Central memory CD8-positive, alpha-beta T cell (primary cell): ENCODE data around the gene FAM241B.

ENCODE experiments used
- ATAC-seq: fragments of 150-1000 bp; cut with Tn5 transposase; replicated peaks from 2 replicates; pipeline ENCODE4 v1.10.0; 2022; ENCODE audit warnings: mild to moderate bottlenecking, moderate FRiP score, moderate number of reproducible peaks; ENCODE audit not compliant: poor library complexity, severe bottlenecking; ENCODE audit errors: extremely low read depth
- DNase-seq, 2 donors: peaks; one replicate each; pipeline ENCODE4 v3.0.0; 2021; ENCODE audit warnings: low spot score in 2 of 2
- H3K27ac Mint-ChIP-seq: one replicate; pipeline ENCODE4 v1.8.0; 2022; ENCODE audit warnings: low read depth, mild to moderate bottlenecking, moderate library complexity, mixed read lengths
- H3K27me3 Mint-ChIP-seq: one replicate; pipeline ENCODE4 v1.8.0; 2022; ENCODE audit warnings: mixed read lengths
- H3K36me3 Mint-ChIP-seq: one replicate; pipeline ENCODE4 v1.8.0; 2022; ENCODE audit warnings: mild to moderate bottlenecking, moderate library complexity, mixed read lengths; ENCODE audit not compliant: insufficient read depth
- H3K4me1 Mint-ChIP-seq: one replicate; pipeline ENCODE4 v1.8.0; 2022; ENCODE audit warnings: mixed read lengths
- H3K4me3 Mint-ChIP-seq: one replicate; pipeline ENCODE4 v1.8.0; 2022; ENCODE audit warnings: mild to moderate bottlenecking, moderate library complexity, mixed read lengths
- H3K9me3 Mint-ChIP-seq: one replicate; pipeline ENCODE4 v1.8.0; 2022; ENCODE audit warnings: mixed read lengths

The FAM241B gene

DNA sequence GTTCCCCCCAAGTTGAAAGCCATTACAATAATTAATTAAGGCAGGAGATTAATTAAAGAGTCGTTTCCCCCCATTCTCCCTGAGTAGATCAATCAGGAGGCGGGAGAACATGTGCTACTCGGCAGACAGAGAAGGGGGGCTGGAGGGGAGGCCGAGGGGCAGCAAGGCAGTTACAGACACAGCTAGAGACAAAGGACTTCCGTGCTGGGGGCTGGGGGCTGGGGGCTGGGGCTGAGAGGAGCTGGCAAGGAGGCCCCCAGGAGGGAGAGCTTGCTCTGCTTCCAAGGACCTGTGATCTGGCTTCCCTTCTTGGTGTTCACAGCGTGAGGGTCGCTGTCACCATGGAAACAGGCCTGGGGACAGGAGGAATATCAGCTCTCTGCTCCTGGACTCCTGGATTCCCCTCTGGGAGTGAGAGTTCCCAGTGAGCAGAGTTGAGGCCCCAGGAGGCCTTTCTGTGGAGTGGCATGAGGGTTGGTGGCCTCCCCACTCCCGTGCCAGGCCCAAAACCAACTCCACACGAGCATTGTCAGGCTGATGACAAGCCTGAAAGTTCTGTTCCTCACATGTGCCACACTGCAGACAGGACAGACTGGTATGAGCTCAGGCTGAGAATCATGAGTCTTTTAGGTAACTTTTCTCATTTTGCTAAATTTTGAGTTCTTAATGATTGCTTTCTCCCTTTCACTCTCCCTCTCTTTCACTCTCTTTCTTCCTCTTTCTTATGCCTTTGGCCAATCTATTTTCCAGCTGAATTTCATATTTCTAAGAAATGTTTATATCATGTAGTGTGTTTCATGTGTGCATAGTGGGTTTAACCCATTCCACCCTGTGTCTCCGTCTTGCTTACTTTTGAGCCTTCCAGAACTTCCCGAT, 16.4 kb downstream of the FAM241B start:
- Mint-ChIP-seq H3K27me3 (peaks cover 28% of the 10 kb centered on the region), H3K4me3 (no peak overlapping the region), H3K4me1 (peaks cover 8% of the 10 kb centered on the region), H3K36me3 (no peaks in the 10 kb centered on the region), H3K9me3 (no peaks in the 10 kb centered on the region), H3K27ac (no peak overlapping the region)
- DNase-seq (no peak), ATAC-seq (no peak)

DNA sequence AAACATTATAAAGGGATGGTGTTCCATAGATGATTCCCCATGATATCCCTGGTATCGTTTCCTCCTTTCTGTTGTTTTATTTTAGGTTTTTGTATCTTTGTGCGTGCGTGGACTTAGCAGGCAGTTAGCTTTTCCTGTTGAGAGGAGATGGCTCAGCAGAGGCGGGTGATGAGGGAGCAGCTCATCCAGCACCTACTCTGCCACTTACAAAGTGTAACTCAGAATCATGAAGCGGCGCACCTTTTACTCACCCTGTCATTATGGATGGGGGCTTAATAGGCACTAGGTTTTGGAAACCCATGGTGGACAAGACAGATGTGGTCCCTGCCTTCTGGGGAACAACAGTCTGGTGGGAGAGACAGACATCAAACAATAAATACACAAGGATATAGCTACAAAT, 17.1 kb downstream of the FAM241B start:
- ATAC-seq (no peak), DNase-seq (no peak)
- H3K4me1 Mint-ChIP-seq: peaks cover 15% of the 10 kb centered on the region
- H3K27ac Mint-ChIP-seq: no peak overlapping the region
- H3K36me3 Mint-ChIP-seq: no peaks in the 10 kb centered on the region
- H3K27me3 Mint-ChIP-seq: peaks cover 28% of the 10 kb centered on the region
- H3K4me3 Mint-ChIP-seq: no peak overlapping the region
- H3K9me3 Mint-ChIP-seq: no peaks in the 10 kb centered on the region

DNA sequence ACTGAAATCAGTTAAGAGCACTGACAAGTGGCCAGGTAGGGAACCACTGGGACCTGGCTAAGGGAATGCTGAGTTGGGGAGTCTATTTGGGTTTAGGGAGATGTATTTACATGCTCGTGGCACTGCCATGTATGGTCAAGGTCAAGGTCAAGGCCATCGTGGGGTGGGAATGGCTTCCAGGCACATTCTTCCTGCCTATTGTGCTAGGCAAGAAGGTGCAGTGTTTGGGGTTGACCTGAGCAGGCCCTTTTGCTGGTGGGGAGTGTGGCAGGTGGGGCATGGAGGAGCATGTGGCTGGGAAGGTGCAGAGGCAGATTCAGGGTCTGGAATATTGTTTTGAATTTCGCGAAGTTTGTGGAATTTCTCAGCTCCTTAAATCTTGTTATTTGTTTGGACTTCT, 17.8 kb downstream of the FAM241B start:
- ATAC-seq (no peak), DNase-seq (no peak)
- Mint-ChIP-seq H3K27me3 (peaks cover 22% of the 10 kb centered on the region), H3K27ac (no peak overlapping the region), H3K4me1 (peaks cover 15% of the 10 kb centered on the region), H3K36me3 (no peaks in the 10 kb centered on the region), H3K9me3 (no peaks in the 10 kb centered on the region), H3K4me3 (no peak overlapping the region)

DNA sequence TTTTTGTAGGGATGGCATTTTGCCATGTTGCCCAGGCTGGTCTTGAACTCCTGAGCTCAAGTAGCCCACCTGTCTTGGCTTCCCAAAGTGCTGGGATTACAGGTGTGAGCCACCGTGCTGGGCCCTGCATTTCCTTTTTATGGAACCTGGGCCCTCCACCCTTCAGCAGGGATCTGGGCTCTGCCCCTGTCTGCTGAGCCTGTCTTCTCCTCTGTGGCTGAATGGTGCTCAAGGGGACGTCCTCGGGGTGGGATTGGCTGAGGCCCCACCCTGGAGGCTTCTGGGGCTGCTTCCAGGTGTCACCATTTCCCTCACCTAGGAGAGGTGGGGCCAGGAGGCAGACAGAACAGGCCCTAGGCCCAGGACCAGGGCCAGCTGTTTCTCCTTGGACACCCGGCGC, 18.4 kb downstream of the FAM241B start:
- no peak for ATAC-seq
- Mint-ChIP-seq H3K36me3 (no peaks in the 10 kb centered on the region), H3K27me3 (peaks cover 17% of the 10 kb centered on the region), H3K9me3 (no peaks in the 10 kb centered on the region), H3K4me3 (no peak overlapping the region), H3K27ac (no peak overlapping the region), H3K4me1 (peaks cover 15% of the 10 kb centered on the region)
- DNase-seq: no peak

DNA sequence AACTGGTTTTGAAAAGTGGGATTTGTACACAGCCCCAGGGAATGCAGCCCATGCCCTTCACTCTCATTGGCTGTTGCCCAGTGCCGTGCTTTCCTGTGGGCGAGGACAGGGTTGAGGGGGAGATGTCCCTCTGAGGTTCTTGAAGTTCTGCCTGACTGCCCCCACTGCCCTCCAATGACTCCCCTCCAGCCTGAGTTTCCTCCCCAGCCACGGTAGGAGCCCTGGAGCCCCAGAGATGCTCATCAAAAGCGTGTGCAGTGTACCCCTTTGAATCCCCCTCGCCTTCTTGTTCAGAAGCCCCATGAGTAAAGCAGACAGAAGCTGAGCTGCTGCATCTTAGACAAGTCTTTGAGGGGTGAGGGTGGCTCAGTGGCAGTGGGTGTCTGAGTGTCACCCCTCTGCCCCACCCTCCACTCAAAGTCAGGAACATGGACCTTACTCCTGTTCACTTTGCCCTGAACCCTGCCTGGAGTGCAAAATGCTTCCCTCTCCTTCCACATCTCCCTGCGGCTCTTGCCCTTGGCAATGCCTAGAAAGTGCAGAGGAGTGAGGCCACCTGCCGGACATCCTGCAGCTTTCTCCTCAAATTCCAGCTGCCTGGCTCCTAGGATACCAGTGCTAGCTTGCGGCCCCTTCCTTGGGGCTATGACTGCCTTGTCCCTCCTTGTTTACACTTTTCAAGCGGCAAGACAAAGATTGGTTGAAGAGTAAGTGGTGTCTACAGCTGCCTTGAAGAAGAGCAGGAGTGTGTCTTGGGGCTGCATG, 19.9 kb downstream of the FAM241B start:
- no peaks in the 10 kb centered on the region for H3K36me3 Mint-ChIP-seq
- DNase-seq (no peak), ATAC-seq (no peak)
- H3K4me1 Mint-ChIP-seq: peaks cover 15% of the 10 kb centered on the region
- H3K9me3 Mint-ChIP-seq: no peaks in the 10 kb centered on the region
- peaks cover 22% of the 10 kb centered on the region for H3K27me3 Mint-ChIP-seq
- H3K4me3 Mint-ChIP-seq: no peak overlapping the region
- H3K27ac Mint-ChIP-seq: no peak overlapping the region

DNA sequence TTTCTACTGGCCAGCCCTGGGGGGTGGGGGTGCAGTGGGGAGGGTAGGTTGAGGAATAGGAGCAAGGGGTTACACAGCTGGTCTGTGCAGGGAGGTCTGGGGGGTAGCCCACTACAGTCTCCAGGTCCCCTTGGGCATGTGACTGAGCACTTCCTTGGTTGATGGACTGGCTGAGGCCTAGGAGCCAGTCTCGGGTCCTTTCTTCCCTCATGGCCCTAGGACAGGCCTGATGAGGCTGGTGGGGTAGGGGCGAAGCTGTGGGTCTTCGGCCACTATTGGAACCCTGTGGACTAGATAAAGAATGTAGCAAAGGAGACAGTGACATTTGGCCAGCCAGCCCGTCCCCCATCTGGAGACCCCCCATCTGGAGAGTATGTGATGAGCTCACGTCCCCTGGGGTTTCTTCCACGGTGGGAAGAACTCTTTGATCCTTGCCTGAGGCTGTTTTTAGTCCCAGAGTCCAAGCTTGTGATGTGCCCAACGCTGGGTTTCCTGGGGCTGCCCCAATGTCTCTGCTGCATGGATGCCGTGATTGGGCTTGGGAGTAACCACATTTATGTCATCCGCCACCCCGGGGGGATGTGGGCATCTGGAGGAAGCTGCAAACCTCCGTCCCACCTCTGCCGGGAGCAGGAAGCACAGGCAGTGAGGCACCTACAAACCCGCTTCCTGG, 20.7 kb downstream of the FAM241B start:
- Mint-ChIP-seq H3K4me1 (peaks cover 15% of the 10 kb centered on the region), H3K9me3 (no peaks in the 10 kb centered on the region), H3K4me3 (no peak overlapping the region), H3K36me3 (no peaks in the 10 kb centered on the region), H3K27ac (no peak overlapping the region), H3K27me3 (peaks cover 22% of the 10 kb centered on the region)
- ATAC-seq (no peak), DNase-seq (no peak)

DNA sequence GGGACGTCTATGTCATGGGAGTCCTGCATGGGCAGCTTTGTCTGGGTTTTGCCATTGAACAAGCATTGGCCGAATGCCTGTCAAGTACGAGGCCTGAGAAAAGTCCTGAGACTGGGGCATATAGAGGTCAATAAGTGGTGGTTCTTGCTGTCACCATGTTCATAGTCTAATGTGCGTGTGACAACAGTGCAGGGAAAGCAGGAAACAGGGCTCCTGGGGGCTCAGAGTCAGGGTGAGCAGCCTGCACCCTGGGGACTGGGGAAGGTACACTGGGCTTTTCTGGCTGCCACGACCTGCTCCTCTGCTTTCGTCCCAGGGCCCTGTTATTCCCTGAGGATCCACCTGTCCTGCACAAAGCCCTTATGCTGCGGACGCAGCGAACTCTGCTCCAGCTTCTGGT, 21.3 kb downstream of the FAM241B start:
- Mint-ChIP-seq H3K4me1 (peaks cover 15% of the 10 kb centered on the region), H3K27ac (no peak overlapping the region), H3K4me3 (no peak overlapping the region), H3K9me3 (no peaks in the 10 kb centered on the region), H3K27me3 (peaks cover 21% of the 10 kb centered on the region), H3K36me3 (no peaks in the 10 kb centered on the region)
- ATAC-seq (no peak), DNase-seq (no peak)

DNA sequence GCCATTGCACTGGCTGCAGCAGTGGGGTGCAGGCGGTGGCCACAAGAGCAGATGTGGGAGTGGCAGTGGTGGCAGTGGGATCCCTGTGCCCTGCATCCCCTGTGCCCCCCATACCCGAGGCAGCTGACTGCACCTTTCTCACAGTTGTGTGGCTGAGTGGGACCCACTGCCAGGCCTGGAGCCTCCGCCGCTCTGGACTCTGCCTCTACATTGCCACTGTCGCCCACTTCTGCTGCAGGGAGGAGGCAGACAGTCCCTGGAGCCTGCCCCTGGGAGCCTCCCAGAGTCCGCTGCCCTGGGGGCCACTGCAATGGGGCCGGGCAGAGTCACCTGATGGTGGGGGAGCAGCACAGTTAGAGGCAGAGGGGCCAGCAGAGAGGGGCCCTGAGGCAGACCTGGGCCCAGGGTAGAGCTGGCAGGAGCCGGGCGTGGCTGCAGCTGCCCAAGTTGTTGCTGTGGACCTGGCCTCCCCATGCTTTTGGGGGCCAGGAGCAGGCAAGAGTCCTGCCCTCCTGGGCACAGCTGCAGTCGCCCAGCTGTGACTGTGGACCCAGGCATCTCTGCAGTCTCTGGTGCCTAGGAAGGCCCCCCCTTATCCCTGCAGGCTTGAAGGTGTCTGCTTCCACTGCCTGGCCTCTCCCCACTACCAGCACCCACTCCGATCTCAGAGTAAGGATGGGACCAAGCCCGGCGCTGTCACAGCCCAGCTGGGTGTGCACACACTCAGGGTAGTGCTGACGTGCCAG, 22.2 kb downstream of the FAM241B start:
- peaks cover 27% of the 10 kb centered on the region for H3K27me3 Mint-ChIP-seq
- no peak for ATAC-seq

DNA sequence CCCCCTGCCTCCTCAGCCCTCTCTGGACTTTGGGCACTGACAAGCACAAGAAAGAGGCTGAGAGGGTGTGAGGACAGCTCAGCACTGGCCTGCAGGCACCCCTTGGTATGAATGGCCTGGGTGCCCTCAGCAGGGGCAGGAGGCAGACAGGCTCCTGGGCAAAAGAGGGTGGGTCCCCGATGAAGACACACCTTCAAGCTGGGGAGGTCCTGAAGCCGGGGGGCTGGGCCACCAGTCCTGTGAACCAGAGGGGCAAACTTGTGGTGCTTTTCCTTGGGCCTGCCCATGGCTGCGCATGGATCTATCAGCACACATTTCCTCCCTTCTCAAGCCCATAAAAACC, 22.8 kb downstream of the FAM241B start:
- Mint-ChIP-seq H3K36me3 (no peaks in the 10 kb centered on the region), H3K4me3 (no peak overlapping the region), H3K9me3 (no peaks in the 10 kb centered on the region), H3K27me3 (peaks cover 33% of the 10 kb centered on the region), H3K4me1 (peaks cover 15% of the 10 kb centered on the region), H3K27ac (no peak overlapping the region)
- ATAC-seq (no peak), DNase-seq (no peak)

More for the DNA sequence above, 22.2 kb downstream of the FAM241B start:
- H3K4me1 Mint-ChIP-seq: peaks cover 15% of the 10 kb centered on the region
- H3K4me3 Mint-ChIP-seq: no peak overlapping the region
- H3K9me3 Mint-ChIP-seq: no peaks in the 10 kb centered on the region
- H3K36me3 Mint-ChIP-seq: no peaks in the 10 kb centered on the region
- no peak overlapping the region for H3K27ac Mint-ChIP-seq
- DNase-seq: no peak

DNA sequence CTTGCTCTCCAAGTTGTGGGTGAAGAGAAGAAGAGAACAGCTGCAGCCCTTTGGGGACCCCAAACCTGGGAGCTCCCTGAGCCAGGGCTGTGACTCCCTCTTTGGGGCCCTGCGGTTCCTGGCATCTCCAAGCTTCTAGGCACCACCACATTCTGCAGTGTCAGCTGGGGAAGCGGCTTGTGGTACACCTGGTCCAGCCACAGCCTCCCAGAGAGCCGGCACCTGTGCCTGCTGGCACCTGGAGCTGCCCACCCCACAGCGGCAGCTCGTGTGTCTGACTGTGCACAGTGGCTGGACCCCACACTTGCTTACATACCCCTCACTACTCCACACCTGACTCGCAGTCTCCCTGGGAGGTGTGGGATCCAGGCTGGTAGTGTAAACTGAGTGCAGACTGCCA, 23.5 kb downstream of the FAM241B start:
- no peak for DNase-seq
- Mint-ChIP-seq H3K36me3 (no peaks in the 10 kb centered on the region), H3K27ac (no peak overlapping the region), H3K4me3 (no peak overlapping the region), H3K4me1 (peaks cover 15% of the 10 kb centered on the region), H3K27me3 (peaks cover 40% of the 10 kb centered on the region), H3K9me3 (no peaks in the 10 kb centered on the region)
- no peak for ATAC-seq

DNA sequence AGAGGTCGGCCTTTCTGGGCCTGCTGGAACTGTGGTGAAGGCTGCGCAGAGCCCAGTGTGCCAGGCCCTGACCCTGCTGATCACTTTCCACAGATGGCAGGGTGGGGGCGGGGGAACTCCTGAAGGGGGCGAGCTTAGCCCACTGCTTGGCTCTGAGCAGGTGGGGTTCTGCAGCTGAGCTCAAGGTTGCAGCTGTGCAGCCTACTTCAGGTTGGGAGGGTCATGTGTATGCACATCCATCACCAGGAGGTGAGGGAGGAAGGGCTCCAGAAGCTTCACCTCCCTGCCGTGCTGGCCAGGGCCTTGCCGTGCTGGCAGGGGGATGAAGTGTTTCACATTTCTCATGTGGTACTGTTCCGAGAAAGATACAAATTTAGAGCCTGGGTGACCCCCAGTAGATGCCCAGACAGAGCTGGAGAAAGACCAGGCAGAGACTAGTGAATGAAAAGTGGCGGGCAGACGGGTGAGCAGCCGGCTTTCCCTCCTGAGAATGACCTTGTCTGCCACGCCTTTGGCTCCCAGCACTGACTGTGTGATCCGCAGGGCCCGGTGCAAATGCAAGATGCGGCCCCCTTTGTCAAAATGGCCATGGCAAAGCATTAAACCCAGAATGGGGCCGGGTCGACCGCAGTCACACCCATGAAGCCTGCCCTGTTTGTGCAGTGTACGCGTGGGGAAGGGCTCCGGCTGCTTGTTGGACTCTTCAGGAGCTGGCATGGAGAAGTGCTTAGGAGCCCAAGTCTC, 25.2 kb downstream of the FAM241B start:
- H3K36me3 Mint-ChIP-seq: no peaks in the 10 kb centered on the region
- no peaks in the 10 kb centered on the region for H3K9me3 Mint-ChIP-seq
- no peak overlapping the region for H3K27ac Mint-ChIP-seq

More for the DNA sequence above, 25.2 kb downstream of the FAM241B start:
- no peak overlapping the region for H3K4me3 Mint-ChIP-seq
- ATAC-seq (no peak), DNase-seq (no peak)
- peaks cover 57% of the 10 kb centered on the region for H3K27me3 Mint-ChIP-seq
- H3K4me1 Mint-ChIP-seq: peaks cover 15% of the 10 kb centered on the region
